HCT116 (cell line): ENCODE measurements around the gene OR2AG2.

Experiments
- CTCF ChIP-seq, 3 experiments: fragments of 200-600 bp in 1 of 3; sonication (generic) in 1 of 3; IDR thresholded peaks in 2 of 3; conservative IDR thresholded peaks in 1 of 3; 2 replicates each; pipeline ENCODE4 v1.5.1; 2012 to 2017; ENCODE audit warnings: low read depth in 2 of 3, low read length in 2 of 3, antibody characterized with exemption in 1 of 3, borderline replicate concordance in 1 of 3, control low read depth in 1 of 3, mild to moderate bottlenecking in 1 of 3, mixed read lengths in 1 of 3, mixed run types in 1 of 3, moderate library complexity in 1 of 3; ENCODE audit not compliant: insufficient read depth in 1 of 3
- EZH2 ChIP-seq: fragments of 200-600 bp; sonication (generic); IDR thresholded peaks from 2 replicates; pipeline ENCODE4 v1.6.1; 2017; ENCODE audit warnings: antibody characterized with exemption, mixed run types
- POLR2A ChIP-seq: IDR thresholded peaks from 2 replicates; pipeline ENCODE4 v1.7.0; 2011; ENCODE audit warnings: borderline replicate concordance; ENCODE audit not compliant: insufficient read depth, insufficient read length; ENCODE audit errors: extremely low read depth
- POLR2AphosphoS5 ChIP-seq: IDR thresholded peaks from 2 replicates; pipeline ENCODE4 v1.6.1; 2011; ENCODE audit warnings: mild to moderate bottlenecking, low read depth, low read length, moderate library complexity
- RAD21 ChIP-seq: IDR thresholded peaks from 2 replicates; pipeline ENCODE4 v1.6.1; 2012; ENCODE audit warnings: low read depth, mild to moderate bottlenecking

- TF ChIP-seq POLR2A: no peak
- TF ChIP-seq CTCF (IDR thresholded peaks at IDR 0.05 in 2 of 3, conservative IDR thresholded peaks at IDR 0.05 in 1 of 3; ENCODE audit: borderline replicate concordance in 1 of 3, insufficient read depth in 1 of 3, low read depth in 2 of 3, low read length in 2 of 3): no peak
- no peak for TF ChIP-seq POLR2AphosphoS5
- no peak for TF ChIP-seq RAD21
- no peak for TF ChIP-seq EZH2
Measured at GRCh38 chr11:6742260-6742659, 29.5 kb downstream of the OR2AG2 start.
